ENCODE results near the gene C20orf144. TPM values are rescaled to one million over a fixed set of nuclear protein-coding genes. Genes with fewer than 3 reads are reported as not detected.

C20orf144 gene
- total RNA-seq, 4 donors from 2014 or later = not detected

- in situ Hi-C loops (cut with MboI; ENCODE audit: low pct_ligation_motif_present in 1 of 4, low pct_unique_long_range_greater_than_20kb in 1 of 4, low sequenced_read_pairs in 3 of 4) = no loop called here
Observed at GRCh38 chr20:33707668-33708067, 45.5 kb downstream of the C20orf144 start.

DNA sequence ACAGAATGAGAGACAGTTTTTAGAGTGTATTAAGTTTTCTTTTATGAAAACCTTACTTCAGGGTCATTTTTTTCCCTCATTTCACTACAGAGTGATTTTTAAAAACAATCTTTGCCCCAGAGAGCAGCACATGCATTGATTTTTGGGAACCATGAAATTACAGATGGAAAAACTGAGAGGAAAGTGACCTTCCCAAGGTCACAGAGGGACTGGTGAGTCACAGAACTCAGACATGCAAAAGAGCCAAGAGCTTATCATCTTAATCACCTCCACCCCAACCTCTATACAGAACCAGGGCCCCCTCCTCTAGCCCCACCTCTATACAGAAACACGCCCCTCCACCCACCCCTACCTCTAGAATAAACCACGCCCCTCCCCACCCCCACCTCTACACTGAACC is 47.3 kb downstream of the C20orf144 start:
- in situ Hi-C loops (cut with MboI; ENCODE audit: low pct_ligation_motif_present in 1 of 4, low pct_unique_long_range_greater_than_20kb in 1 of 4, low sequenced_read_pairs in 3 of 4) (no loop called here), intact Hi-C loops (cut with DNase I; ENCODE audit: low total_unique reads) (no loop called here)
- DNase-seq = no peak
- no peak for TF ChIP-seq POLR2A (IDR thresholded peaks at IDR 0.05)
- TF ChIP-seq POLR2AphosphoS5 (IDR thresholded peaks at IDR 0.05) = no peak
- TF ChIP-seq EP300 (IDR thresholded peaks at IDR 0.05; ENCODE audit: low read depth) = no peak
- Histone ChIP-seq H3K4me3 (no peak overlapping the region), H3K9me3 (no peaks in the 10 kb centered on the region), H3K27ac (no peak overlapping the region), H3K36me3 (peaks cover 0 to 10% (median 4%) of the 10 kb centered on the region in 4 donors), H3K4me1 (no peaks in the 10 kb centered on the region), H3K27me3 (no peaks in the 10 kb centered on the region)
- WGBS, 2 donors (ENCODE audit: low coverage in 1 of 2) = 75% methylated on average over 2 of the region's 2 CpGs; no CpG with 5 or more reads in 1 of the 2 donors

More at GRCh38 chr20:33707668-33708067, 45.5 kb downstream of the C20orf144 start:
- Histone ChIP-seq H3K4me1 (no peaks in the 10 kb centered on the region), H3K36me3 (peaks cover 0 to 5% (median 2%) of the 10 kb centered on the region in 4 donors), H3K4me3 (no peak overlapping the region), H3K9me3 (no peaks in the 10 kb centered on the region), H3K27ac (no peak overlapping the region), H3K27me3 (no peaks in the 10 kb centered on the region)
- intact Hi-C loops (cut with DNase I; ENCODE audit: low total_unique reads) = no loop called here
- WGBS, 2 donors (ENCODE audit: low coverage in 1 of 2) = 83% methylated on average over 11 of the region's 11 CpGs; no CpG with 5 or more reads in 1 of the 2 donors
- DNase-seq = no peak
- TF ChIP-seq EP300 (IDR thresholded peaks at IDR 0.05; ENCODE audit: low read depth) = no peak
- TF ChIP-seq, protein P1, sequence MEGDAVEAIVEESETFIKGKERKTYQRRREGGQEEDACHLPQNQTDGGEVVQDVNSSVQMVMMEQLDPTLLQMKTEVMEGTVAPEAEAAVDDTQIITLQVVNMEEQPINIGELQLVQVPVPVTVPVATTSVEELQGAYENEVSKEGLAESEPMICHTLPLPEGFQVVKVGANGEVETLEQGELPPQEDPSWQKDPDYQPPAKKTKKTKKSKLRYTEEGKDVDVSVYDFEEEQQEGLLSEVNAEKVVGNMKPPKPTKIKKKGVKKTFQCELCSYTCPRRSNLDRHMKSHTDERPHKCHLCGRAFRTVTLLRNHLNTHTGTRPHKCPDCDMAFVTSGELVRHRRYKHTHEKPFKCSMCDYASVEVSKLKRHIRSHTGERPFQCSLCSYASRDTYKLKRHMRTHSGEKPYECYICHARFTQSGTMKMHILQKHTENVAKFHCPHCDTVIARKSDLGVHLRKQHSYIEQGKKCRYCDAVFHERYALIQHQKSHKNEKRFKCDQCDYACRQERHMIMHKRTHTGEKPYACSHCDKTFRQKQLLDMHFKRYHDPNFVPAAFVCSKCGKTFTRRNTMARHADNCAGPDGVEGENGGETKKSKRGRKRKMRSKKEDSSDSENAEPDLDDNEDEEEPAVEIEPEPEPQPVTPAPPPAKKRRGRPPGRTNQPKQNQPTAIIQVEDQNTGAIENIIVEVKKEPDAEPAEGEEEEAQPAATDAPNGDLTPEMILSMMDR (IDR thresholded peaks at IDR 0.05) = no peak
- TF ChIP-seq POLR2A (IDR thresholded peaks at IDR 0.05) = no peak
- TF ChIP-seq POLR2AphosphoS5 (IDR thresholded peaks at IDR 0.05) = no peak

DNA sequence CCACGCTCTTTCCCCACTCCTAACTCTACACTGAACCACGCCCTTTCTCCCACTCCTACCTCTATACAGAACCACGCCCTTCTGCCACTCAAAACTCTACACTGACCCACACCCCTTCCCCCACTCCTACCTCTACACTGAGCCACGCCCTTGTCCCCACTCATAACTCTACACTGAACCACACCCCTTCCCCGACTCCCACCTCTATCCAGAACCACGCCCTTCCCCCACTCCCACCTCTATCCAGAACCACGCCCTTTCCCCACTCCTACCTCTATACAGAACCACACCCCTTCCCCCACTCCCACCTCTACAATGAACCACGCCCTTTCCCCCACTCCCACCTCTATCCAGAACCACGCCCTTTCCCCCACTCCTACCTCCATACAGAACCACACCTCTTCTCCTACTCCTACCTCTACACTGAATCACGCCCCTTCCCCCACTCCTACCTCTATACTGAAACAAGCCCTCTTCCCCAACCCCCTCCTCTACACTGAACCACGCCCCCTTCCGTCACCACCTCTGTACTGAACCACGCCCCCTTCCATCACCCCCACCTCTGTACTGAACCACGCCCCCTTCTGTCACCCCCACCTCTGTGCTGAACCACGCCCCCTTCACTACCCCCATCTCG is 47.9 kb downstream of the C20orf144 start:
- no peaks in the 10 kb centered on the region for H3K4me1 ChIP-seq
- H3K27me3 ChIP-seq = no peaks in the 10 kb centered on the region
- 72 to 80% methylated on average over 10 to 16 of the region's 16 CpGs for WGBS, 2 donors (ENCODE audit: low coverage in 1 of 2)
- TF ChIP-seq POLR2AphosphoS5 (IDR thresholded peaks at IDR 0.05) (no peak), EP300 (IDR thresholded peaks at IDR 0.05; ENCODE audit: low read depth) (no peak), POLR2A (IDR thresholded peaks at IDR 0.05) (no peak)
- TF ChIP-seq, protein P1 (IDR thresholded peaks at IDR 0.05) = no peak
- no peak overlapping the region for H3K27ac ChIP-seq
- no peak overlapping the region for H3K4me3 ChIP-seq
- DNase-seq = no peak
- intact Hi-C loops (cut with DNase I; ENCODE audit: low total_unique reads) = no loop called here
- peaks cover 0 to 10% (median 4%) of the 10 kb centered on the region in 4 donors for H3K36me3 ChIP-seq
- H3K9me3 ChIP-seq = no peaks in the 10 kb centered on the region
- in situ Hi-C loops (cut with MboI; ENCODE audit: low pct_ligation_motif_present in 1 of 4, low pct_unique_long_range_greater_than_20kb in 1 of 4, low sequenced_read_pairs in 3 of 4) = no loop called here

- no peak overlapping the region for H3K27ac ChIP-seq
- no peak for TF ChIP-seq POLR2A (IDR thresholded peaks at IDR 0.05)
- TF ChIP-seq, protein P1 (IDR thresholded peaks at IDR 0.05) = no peak
- no peak for TF ChIP-seq POLR2AphosphoS5 (IDR thresholded peaks at IDR 0.05)
- TF ChIP-seq EP300 (IDR thresholded peaks at IDR 0.05; ENCODE audit: low read depth) = no peak
- no peaks in the 10 kb centered on the region for H3K9me3 ChIP-seq
- H3K36me3 ChIP-seq = peaks cover 0 to 10% (median 4%) of the 10 kb centered on the region in 4 donors
- 59 to 65% methylated on average over 8 to 14 of the region's 14 CpGs for WGBS, 2 donors (ENCODE audit: low coverage in 1 of 2)
- in situ Hi-C loops (cut with MboI; ENCODE audit: low pct_ligation_motif_present in 1 of 4, low pct_unique_long_range_greater_than_20kb in 1 of 4, low sequenced_read_pairs in 3 of 4) = no loop called here
- intact Hi-C loops (cut with DNase I; ENCODE audit: low total_unique reads) = no loop called here
- no peak for DNase-seq
- no peaks in the 10 kb centered on the region for H3K27me3 ChIP-seq
- H3K4me3 ChIP-seq = no peak overlapping the region
- no peaks in the 10 kb centered on the region for H3K4me1 ChIP-seq
Observed at GRCh38 chr20:33710681-33711445, 48.7 kb downstream of the C20orf144 start.

Data from transverse colon (tissue), 4 donors.